WTC11 (cell line): Measurements from ENCODE around the gene CTRB1. TPM values are rescaled to one million over a fixed set of nuclear protein-coding genes. Genes with fewer than 3 reads are reported as not detected.

Experiments
- ATAC-seq: fragments of 200-7000 bp; cut with Tn5 transposase; 2 replicates; pipeline ENCODE4 v1.10.0; 2021; ENCODE audit warnings: mild to moderate bottlenecking, moderate library complexity
- CTCF ChIA-PET: fragments of 300-600 bp; sonication (Branson Sonifier 250); formaldehyde crosslinking; loops from one replicate; lab custom pipeline; 2021; ENCODE audit warnings: antibody characterized with exemption; lab: Charles Lee
- POLR2A ChIA-PET: fragments of 350-600 bp; sonication (Branson Sonifier 250); formaldehyde crosslinking; loops from one replicate; lab custom pipeline; 2021; ENCODE audit warnings: antibody characterized with exemption; lab: Charles Lee
- DNase-seq: peaks from one replicate; pipeline ENCODE4 v3.0.0; 2021; ENCODE audit warnings: low spot score
- H3K27ac Mint-ChIP-seq: 2 replicates; pipeline ENCODE4 v1.8.0; 2021; ENCODE audit warnings: mixed read lengths
- H3K27me3 Mint-ChIP-seq: 2 replicates; pipeline ENCODE4 v1.8.0; 2021; ENCODE audit warnings: low read depth, mild to moderate bottlenecking, moderate library complexity, mixed read lengths
- H3K36me3 Mint-ChIP-seq: 2 replicates; pipeline ENCODE4 v1.8.0; 2021; ENCODE audit warnings: mixed read lengths
- H3K4me1 Mint-ChIP-seq: 2 replicates; pipeline ENCODE4 v1.8.0; 2022; ENCODE audit warnings: mixed read lengths
- H3K4me3 Mint-ChIP-seq: 2 replicates; pipeline ENCODE4 v1.8.0; 2021; ENCODE audit warnings: mild to moderate bottlenecking, moderate library complexity, mixed read lengths
- H3K9me3 Mint-ChIP-seq: 2 replicates; pipeline ENCODE4 v1.8.0; 2021; ENCODE audit warnings: mixed read lengths
- AFF4 ChIP-seq: sonication (generic); formaldehyde crosslinking; IDR thresholded peaks from 2 replicates; pipeline ENCODE4 v1.8.1; 2023; ENCODE audit warnings: mild to moderate bottlenecking, missing genetic modification reagents, borderline replicate concordance
- ETV6 ChIP-seq: sonication (generic); formaldehyde crosslinking; IDR thresholded peaks from 2 replicates; pipeline ENCODE4 v1.8.1; 2022; ENCODE audit warnings: mild to moderate bottlenecking, missing genetic modification reagents
- FOXK1 ChIP-seq: sonication (generic); formaldehyde crosslinking; IDR thresholded peaks from 2 replicates; pipeline ENCODE4 v1.8.0; 2022; ENCODE audit warnings: mild to moderate bottlenecking, moderate library complexity, missing genetic modification reagents
- FOXP1 ChIP-seq: sonication (generic); formaldehyde crosslinking; IDR thresholded peaks from 2 replicates; pipeline ENCODE4 v1.8.0; 2022; ENCODE audit warnings: missing genetic modification reagents, mild to moderate bottlenecking, moderate library complexity, borderline replicate concordance
- GTF2I ChIP-seq: fragments of 250-450 bp; sonication (Bioruptor Pico); conservative IDR thresholded peaks from 2 replicates; pipeline ENCODE4 v1.4.0; 2021; ENCODE audit warnings: mild to moderate bottlenecking
- MAX ChIP-seq: sonication (generic); formaldehyde crosslinking; IDR thresholded peaks from 2 replicates; pipeline ENCODE4 v1.8.0; 2022; ENCODE audit warnings: mild to moderate bottlenecking, missing genetic modification reagents
- MLX ChIP-seq: sonication (generic); formaldehyde crosslinking; IDR thresholded peaks from 2 replicates; pipeline ENCODE4 v1.8.1; 2023; ENCODE audit warnings: mild to moderate bottlenecking, missing genetic modification reagents, moderate library complexity
- MXD4 ChIP-seq: fragments of 250-450 bp; sonication (Bioruptor Pico); IDR thresholded peaks from 2 replicates; pipeline ENCODE4 v1.8.0; 2021; ENCODE audit warnings: mild to moderate bottlenecking, moderate library complexity, borderline replicate concordance
- SOX15 ChIP-seq: fragments of 250-450 bp; sonication (Bioruptor Pico); IDR thresholded peaks from 2 replicates; pipeline ENCODE4 v1.9.0; 2021; ENCODE audit warnings: mild to moderate bottlenecking
- STAT6 ChIP-seq: sonication (generic); formaldehyde crosslinking; conservative IDR thresholded peaks from 2 replicates; pipeline ENCODE4 v1.8.1; 2023; ENCODE audit warnings: mild to moderate bottlenecking, low read depth, missing genetic modification reagents, moderate library complexity
- ZMAT4 ChIP-seq: fragments of 250-450 bp; sonication (Bioruptor Pico); IDR thresholded peaks from 2 replicates; pipeline ENCODE4 v1.9.0; 2021; ENCODE audit warnings: mild to moderate bottlenecking
- ZNF232 ChIP-seq: sonication (generic); formaldehyde crosslinking; IDR thresholded peaks from 2 replicates; pipeline ENCODE4 v1.8.0; 2022; ENCODE audit warnings: mild to moderate bottlenecking, missing genetic modification reagents
- ZNF281 ChIP-seq: sonication (generic); formaldehyde crosslinking; IDR thresholded peaks from 2 replicates; pipeline ENCODE4 v1.8.0; 2023; ENCODE audit warnings: mild to moderate bottlenecking, missing genetic modification reagents
- ZNF396 ChIP-seq: fragments of 250-450 bp; sonication (Bioruptor Pico); IDR thresholded peaks from 2 replicates; pipeline ENCODE4 v1.8.0; 2021; ENCODE audit warnings: mild to moderate bottlenecking, moderate library complexity, borderline replicate concordance
- total RNA-seq: library from RNA; stranded (reverse); gene quantifications from 3 replicates; pipeline ENCODE4 v1.2.3, GENCODE V29; 2021

Gene CTRB1
- total RNA-seq, 1 experiment from 2014 or later, result 3.9 TPM

- Mint-ChIP-seq H3K4me3 (no peak overlapping the region), H3K27ac (no peak overlapping the region), H3K36me3 (peaks cover 27% of the 10 kb centered on the region), H3K27me3 (no peaks in the 10 kb centered on the region), H3K4me1 (peaks cover 3% of the 10 kb centered on the region), H3K9me3 (no peaks in the 10 kb centered on the region)
- DNase-seq (no peak), ATAC-seq (no peak)
- CTCF ChIA-PET, result no interaction called here
- POLR2A ChIA-PET, result no interaction called here
- TF ChIP-seq ZNF396 (CRISPR knock-in tag) (no peak), ZNF281 (0 out of 2 replicates have a peak, but pooled peaks have one; percentile 17)
These were observed 10.6 kb downstream of the CTRB1 start for GRCh38 chr16:75229172-75230031.

GRCh38 chr16:75230471-75231110 lies 11.8 kb downstream of the CTRB1 start:
- no peak for TF ChIP-seq ZMAT4 (CRISPR knock-in tag)
- TF ChIP-seq AFF4 (CRISPR knock-in tag), result no peak
- no peak for TF ChIP-seq FOXK1 (CRISPR knock-in tag)
- TF ChIP-seq MXD4 (CRISPR knock-in tag), result no peak
- no peak for TF ChIP-seq SOX15 (CRISPR knock-in tag)
- TF ChIP-seq FOXP1 (CRISPR knock-in tag), result no peak
- no peak for TF ChIP-seq MLX (CRISPR knock-in tag)
- no peak for TF ChIP-seq MAX (CRISPR knock-in tag)
- no peak for TF ChIP-seq STAT6 (CRISPR knock-in tag)
- no peak for TF ChIP-seq GTF2I (CRISPR knock-in tag)
- TF ChIP-seq ZNF232 (CRISPR knock-in tag), result no peak
- TF ChIP-seq ETV6 (CRISPR knock-in tag), result no peak
- Mint-ChIP-seq H3K4me3 (no peak overlapping the region), H3K36me3 (peaks cover 27% of the 10 kb centered on the region), H3K27ac (no peak overlapping the region), H3K9me3 (no peaks in the 10 kb centered on the region), H3K4me1 (peaks cover 3% of the 10 kb centered on the region), H3K27me3 (no peaks in the 10 kb centered on the region)
- ATAC-seq (no peak), DNase-seq (no peak)
- POLR2A ChIA-PET, result no interaction called here
- CTCF ChIA-PET, result no interaction called here
